ENCODE results near the gene ABL2. TPM values are rescaled to one million over a fixed set of nuclear protein-coding genes. Genes with fewer than 3 reads are reported as not detected.

ABL2 gene
- total RNA-seq, 4 donors from 2014 or later: 4.4 to 9.3 (median 5.8) TPM

DNA sequence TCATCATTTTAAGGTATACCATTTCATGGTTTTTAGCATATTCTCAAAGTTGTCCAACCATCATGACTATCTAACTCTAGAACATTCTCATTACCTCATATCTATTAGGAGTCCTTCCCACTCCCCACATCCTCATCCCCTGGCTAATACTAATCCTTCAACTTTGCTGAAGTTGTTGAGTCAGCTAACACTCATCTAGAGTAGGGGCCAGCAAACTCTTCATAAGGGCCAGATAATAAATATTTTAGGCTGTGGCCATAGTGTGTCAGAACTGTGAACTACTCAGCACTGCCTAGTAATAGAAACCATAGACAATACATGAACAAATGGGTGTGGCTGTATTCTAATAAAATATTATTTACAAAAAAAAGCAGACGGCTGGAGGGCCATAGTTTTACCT lies 104.6 kb downstream of the ABL2 start:
- peaks cover 0 to 10% of the 10 kb centered on the region in 2 donors for H3K36me3 ChIP-seq
- ATAC-seq (no peak), DNase-seq (no peak)
- no peak overlapping the region for H3K4me3 ChIP-seq
- H3K9me3 ChIP-seq: no peaks in the 10 kb centered on the region
- H3K4me1 ChIP-seq: peaks cover 0 to 4% of the 10 kb centered on the region in 2 donors
- TF ChIP-seq CTCF (IDR thresholded peaks at IDR 0.05 in 4 of 5, conservative IDR thresholded peaks at IDR 0.05 in 1 of 5) (no peak), POLR2A (IDR thresholded peaks at IDR 0.05) (no peak)
- H3K27ac ChIP-seq: no peak overlapping the region
- H3K27me3 ChIP-seq: no peaks in the 10 kb centered on the region
- intact Hi-C loops (cut with DNase I; ENCODE audit: low total_unique reads) (loop anchor here (5.0 kb wide), 1 partner anchor 67 kb away; no protein-coding TSS in a partner anchor), in situ Hi-C loops (cut with MboI; ENCODE audit: low sequenced_read_pairs in 4 of 4) (loop anchor here in 1 of 4 donors (5.0 kb wide), 1 partner anchor 72 kb away; no protein-coding TSS in a partner anchor)

DNA sequence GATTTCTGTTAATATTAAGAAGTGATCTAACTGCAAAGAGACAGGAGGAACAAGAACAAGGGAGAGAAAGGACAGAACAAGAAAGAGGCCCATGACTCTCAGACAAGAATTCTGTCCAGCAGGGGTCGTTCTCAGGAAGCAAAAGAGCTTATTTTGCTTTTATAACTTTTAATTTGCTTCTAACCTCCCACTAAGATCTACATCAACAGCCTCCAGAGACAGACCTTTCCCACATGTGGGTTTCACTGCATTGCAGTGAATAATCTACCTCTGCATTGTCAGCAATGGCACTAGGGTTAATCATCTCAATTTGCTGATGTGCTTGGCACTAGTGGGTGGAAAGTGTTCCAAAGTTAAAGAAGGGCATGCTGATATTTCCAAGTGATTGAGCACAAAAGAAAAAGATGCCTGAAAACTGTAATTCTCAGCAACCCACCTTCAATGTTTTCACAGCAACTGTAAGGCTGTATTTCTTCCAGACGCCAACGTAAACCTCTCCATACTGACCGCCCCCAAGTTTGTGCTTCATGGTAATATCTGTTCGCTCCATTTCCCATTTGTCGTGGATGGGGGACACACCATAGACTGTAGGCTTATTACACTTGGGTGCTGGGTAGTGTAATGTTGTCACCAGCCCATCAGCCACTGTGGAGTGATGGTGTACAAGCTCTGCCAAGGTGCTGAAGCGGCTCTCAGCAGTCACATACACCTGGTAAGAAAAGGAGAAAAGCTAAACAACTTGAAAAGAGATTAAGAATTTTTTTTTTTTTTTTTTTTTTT lies 108.1 kb downstream of the ABL2 start:
- no peak for DNase-seq
- H3K4me3 ChIP-seq: no peak overlapping the region
- intact Hi-C loops (cut with DNase I; ENCODE audit: low total_unique reads): loop anchor here (5.0 kb wide), 1 partner anchor 71 kb away; no protein-coding TSS in a partner anchor
- peak in 1 of 2 donors; percentile 51 for ATAC-seq
- H3K27ac ChIP-seq: no peak overlapping the region
- TF ChIP-seq CTCF (IDR thresholded peaks at IDR 0.05 in 4 of 5, conservative IDR thresholded peaks at IDR 0.05 in 1 of 5) (peak; percentile 44 to 60 (median 52)), POLR2A (IDR thresholded peaks at IDR 0.05) (no peak)
- no peaks in the 10 kb centered on the region for H3K27me3 ChIP-seq
- in situ Hi-C loops (cut with MboI; ENCODE audit: low sequenced_read_pairs in 4 of 4): loop anchor here in 1 of 4 donors (5.0 kb wide), 1 partner anchor 76 kb away; no protein-coding TSS in a partner anchor
- H3K36me3 ChIP-seq: peaks cover 0 to 31% of the 10 kb centered on the region in 2 donors
- H3K9me3 ChIP-seq: no peaks in the 10 kb centered on the region
- H3K4me1 ChIP-seq: no peaks in the 10 kb centered on the region

DNA sequence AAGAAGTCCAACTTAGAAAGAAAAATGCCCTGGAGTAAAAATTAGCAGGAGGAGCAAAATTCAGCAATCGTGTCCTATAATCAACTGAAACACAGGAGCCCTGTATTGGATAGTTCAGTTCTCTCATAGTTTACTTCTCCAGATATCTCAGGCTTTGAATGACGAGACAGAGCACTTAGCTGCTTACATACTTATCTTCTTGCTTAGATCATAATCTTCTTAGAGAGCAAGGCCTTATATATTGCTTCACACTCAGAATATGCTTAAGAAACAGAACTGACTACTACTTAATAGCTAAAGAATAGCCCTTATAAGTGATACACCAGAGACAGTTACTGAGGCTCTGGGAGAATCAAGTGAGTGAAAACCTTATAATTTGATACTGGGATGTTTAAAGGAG lies 108.7 kb downstream of the ABL2 start:
- Histone ChIP-seq H3K27me3 (no peaks in the 10 kb centered on the region), H3K4me1 (no peaks in the 10 kb centered on the region), H3K4me3 (no peak overlapping the region), H3K9me3 (no peaks in the 10 kb centered on the region), H3K36me3 (peaks cover 0 to 28% of the 10 kb centered on the region in 2 donors), H3K27ac (no peak overlapping the region)
- intact Hi-C loops (cut with DNase I; ENCODE audit: low total_unique reads): loop anchor here (5.0 kb wide), 1 partner anchor 72 kb away; no protein-coding TSS in a partner anchor
- in situ Hi-C loops (cut with MboI; ENCODE audit: low sequenced_read_pairs in 4 of 4): loop anchor here in 1 of 4 donors (5.0 kb wide), 1 partner anchor 77 kb away; no protein-coding TSS in a partner anchor
- ATAC-seq (no peak), DNase-seq (no peak)
- no peak for TF ChIP-seq POLR2A (IDR thresholded peaks at IDR 0.05)
- no peak for TF ChIP-seq CTCF (IDR thresholded peaks at IDR 0.05 in 4 of 5, conservative IDR thresholded peaks at IDR 0.05 in 1 of 5)

DNA sequence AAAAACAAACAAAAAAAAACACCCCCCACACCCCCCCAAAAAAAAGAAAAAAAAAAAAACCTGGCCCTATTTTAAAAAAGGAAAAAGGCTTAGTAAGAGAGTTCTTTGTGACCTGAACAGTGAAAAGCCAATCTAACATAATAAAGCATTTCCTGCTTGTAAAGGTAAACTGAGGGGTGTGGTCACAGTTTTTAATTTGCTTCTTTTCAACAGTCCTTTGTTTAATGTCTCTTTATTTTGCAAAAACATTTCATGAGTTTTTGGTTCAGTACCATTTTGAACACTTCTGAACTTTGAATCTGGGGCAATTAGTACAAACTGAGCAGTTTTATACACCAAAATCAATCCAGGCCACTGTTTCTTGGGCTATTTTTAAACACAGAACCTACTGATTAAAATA lies 110.0 kb downstream of the ABL2 start:
- in situ Hi-C loops (cut with MboI; ENCODE audit: low sequenced_read_pairs in 4 of 4): loop anchor here in 1 of 4 donors (10.0 kb wide), 1 partner anchor 255 kb away; no protein-coding TSS in a partner anchor
- H3K36me3 ChIP-seq: peaks cover 0 to 28% of the 10 kb centered on the region in 2 donors

More for the DNA sequence above, 110.0 kb downstream of the ABL2 start:
- DNase-seq (no peak), ATAC-seq (no peak)
- H3K27ac ChIP-seq: no peak overlapping the region
- no peaks in the 10 kb centered on the region for H3K4me1 ChIP-seq
- H3K9me3 ChIP-seq: no peaks in the 10 kb centered on the region
- no peak overlapping the region for H3K4me3 ChIP-seq
- TF ChIP-seq CTCF (IDR thresholded peaks at IDR 0.05 in 4 of 5, conservative IDR thresholded peaks at IDR 0.05 in 1 of 5): no peak
- no peak for TF ChIP-seq POLR2A (IDR thresholded peaks at IDR 0.05)
- intact Hi-C loops (cut with DNase I; ENCODE audit: low total_unique reads): no loop called here
- H3K27me3 ChIP-seq: no peaks in the 10 kb centered on the region
